ENCODE measurements around the gene TADA1.

TADA1 gene

DNA sequence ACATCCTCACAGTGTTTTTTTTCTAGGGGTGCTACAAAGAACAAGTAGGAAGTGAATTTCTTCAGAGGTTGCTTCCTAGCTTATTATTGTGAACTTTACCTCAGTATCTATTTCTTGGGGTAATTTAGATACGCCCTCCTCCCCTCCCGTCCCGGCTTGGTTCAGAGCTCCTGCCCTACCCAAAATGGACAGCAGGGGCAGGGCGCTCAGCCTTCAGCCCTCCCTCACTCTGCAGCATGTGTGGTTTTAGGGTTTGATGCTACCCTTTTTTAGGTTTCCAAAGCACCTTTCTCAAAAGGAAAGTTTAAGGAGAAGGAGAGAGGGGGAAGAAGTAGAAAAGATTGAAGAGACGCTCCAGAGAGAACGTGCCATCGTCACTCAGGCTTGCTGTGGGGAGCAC is 53.7 kb downstream of the TADA1 start:
- Histone ChIP-seq H3K27ac (ENCODE audit: low read length) (no peak overlapping the region), H3K79me2 (ENCODE audit: low read length) (no peaks in the 10 kb centered on the region), H3K36me3 (replicated peaks; ENCODE audit: low read depth, low read length) (no peaks in the 10 kb centered on the region), H3K4me3 (ENCODE audit: low read length) (no peak overlapping the region), H2AFZ (ENCODE audit: low read depth, low read length) (no peak overlapping the region), H3K4me1 (ENCODE audit: low read length) (no peaks in the 10 kb centered on the region), H3K27me3 (ENCODE audit: low read depth, low read length) (no peaks in the 10 kb centered on the region), H4K20me1 (ENCODE audit: insufficient read depth, low read length) (no peaks in the 10 kb centered on the region), H3K9me3 (ENCODE audit: insufficient read depth, low read length) (no peaks in the 10 kb centered on the region), H3K4me2 (ENCODE audit: low read length) (no peak overlapping the region), H3K9ac (ENCODE audit: low read length) (no peak overlapping the region)
- TF ChIP-seq, protein P1, sequence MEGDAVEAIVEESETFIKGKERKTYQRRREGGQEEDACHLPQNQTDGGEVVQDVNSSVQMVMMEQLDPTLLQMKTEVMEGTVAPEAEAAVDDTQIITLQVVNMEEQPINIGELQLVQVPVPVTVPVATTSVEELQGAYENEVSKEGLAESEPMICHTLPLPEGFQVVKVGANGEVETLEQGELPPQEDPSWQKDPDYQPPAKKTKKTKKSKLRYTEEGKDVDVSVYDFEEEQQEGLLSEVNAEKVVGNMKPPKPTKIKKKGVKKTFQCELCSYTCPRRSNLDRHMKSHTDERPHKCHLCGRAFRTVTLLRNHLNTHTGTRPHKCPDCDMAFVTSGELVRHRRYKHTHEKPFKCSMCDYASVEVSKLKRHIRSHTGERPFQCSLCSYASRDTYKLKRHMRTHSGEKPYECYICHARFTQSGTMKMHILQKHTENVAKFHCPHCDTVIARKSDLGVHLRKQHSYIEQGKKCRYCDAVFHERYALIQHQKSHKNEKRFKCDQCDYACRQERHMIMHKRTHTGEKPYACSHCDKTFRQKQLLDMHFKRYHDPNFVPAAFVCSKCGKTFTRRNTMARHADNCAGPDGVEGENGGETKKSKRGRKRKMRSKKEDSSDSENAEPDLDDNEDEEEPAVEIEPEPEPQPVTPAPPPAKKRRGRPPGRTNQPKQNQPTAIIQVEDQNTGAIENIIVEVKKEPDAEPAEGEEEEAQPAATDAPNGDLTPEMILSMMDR (IDR thresholded peaks at IDR 0.05; ENCODE audit: low read depth, low read length), result 0 out of 2 replicates have a peak, but pooled peaks have one; percentile 9
- no peak for TF ChIP-seq EZH2phosphoT487 (IDR thresholded peaks at IDR 0.05; ENCODE audit: low read depth)

DNA sequence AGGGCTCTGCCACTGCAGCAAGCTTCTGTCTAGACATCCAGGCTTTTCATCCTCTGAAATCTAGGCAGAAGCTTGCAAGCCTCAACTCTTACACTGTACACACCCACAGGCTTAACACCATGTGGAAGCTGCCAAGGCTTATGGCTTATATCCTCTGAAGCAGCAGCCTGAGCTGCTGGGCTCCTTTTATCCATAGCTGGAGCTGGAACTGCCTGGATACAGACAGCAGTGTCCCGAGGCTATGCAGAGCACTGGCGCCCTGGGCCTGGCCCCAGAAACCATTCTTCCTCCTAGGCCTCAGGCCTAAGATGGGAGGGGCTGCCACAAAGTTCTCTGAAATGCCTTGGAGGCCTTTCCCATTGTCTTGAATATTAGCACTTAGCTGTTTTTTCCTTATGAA is 56.1 kb downstream of the TADA1 start:
- Histone ChIP-seq H3K4me1 (ENCODE audit: low read length) (no peaks in the 10 kb centered on the region), H3K27ac (ENCODE audit: low read length) (no peak overlapping the region)

DNA sequence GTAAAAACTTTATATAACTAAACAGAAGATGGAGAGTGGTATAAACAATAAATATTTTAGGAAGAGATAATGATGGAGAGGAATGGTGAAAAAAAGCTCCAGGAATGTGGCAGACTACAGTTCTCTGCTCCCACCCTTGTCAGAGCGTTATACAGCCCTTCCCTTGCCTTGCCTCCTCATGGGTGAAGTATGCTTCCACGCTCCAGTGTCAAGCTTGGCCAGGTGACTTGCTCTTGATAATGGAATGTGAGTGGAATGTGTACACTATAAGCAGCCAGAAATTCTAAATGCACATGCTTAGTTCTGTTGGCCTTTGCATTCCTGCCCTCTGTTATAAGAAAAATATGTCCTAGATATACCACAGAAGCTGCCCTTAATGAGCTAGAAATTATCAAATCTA is 61.5 kb downstream of the TADA1 start:
- H4K20me1 ChIP-seq (ENCODE audit: insufficient read depth, low read length), result no peaks in the 10 kb centered on the region

More for the DNA sequence above, 56.1 kb downstream of the TADA1 start:
- TF ChIP-seq, protein P1 (IDR thresholded peaks at IDR 0.05; ENCODE audit: low read depth, low read length), result no peak
- no peak for TF ChIP-seq EZH2phosphoT487 (IDR thresholded peaks at IDR 0.05; ENCODE audit: low read depth)
- Histone ChIP-seq H3K27me3 (ENCODE audit: low read depth, low read length) (0 out of 2 replicates have a peak, but pooled peaks cover 1% of the 10 kb centered on the region), H3K79me2 (ENCODE audit: low read length) (no peaks in the 10 kb centered on the region), H3K4me3 (ENCODE audit: low read length) (no peak overlapping the region), H4K20me1 (ENCODE audit: insufficient read depth, low read length) (no peaks in the 10 kb centered on the region), H3K4me2 (ENCODE audit: low read length) (no peak overlapping the region), H3K9me3 (ENCODE audit: insufficient read depth, low read length) (no peaks in the 10 kb centered on the region), H3K9ac (ENCODE audit: low read length) (no peak overlapping the region), H3K36me3 (replicated peaks; ENCODE audit: low read depth, low read length) (no peaks in the 10 kb centered on the region), H2AFZ (ENCODE audit: low read depth, low read length) (no peak overlapping the region)

DNA sequence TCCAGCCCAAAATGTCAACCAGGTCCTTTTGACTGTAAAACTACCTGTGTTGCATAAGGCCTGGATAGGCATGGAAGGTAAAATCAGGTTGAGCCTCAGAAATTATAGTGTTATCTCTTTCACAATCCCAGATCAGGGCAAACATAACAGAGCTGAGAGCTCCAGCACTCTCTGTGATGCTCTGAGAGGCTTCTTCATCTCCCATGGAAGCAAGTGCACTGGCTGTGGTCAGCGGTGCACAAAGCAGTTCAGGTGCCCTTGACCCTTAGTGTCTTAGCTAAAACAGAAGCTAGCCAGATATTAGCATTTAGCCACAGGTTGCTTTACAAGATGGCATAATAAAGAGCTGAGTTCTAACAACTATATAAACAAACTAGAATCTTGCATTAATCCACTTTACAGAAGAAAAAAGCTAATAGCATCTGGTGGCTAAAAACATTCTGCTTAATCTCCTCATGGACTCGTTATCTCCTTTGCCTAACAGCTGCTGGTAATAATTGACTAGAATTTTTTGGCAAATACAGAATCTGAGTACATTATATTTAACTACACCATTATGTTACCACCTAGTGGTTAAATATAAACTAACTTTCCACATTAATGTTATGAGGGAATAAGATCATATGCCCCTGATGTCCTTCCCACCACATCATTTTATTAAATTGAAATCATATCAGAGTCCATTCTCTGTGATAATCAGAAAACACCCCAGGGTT is 62.4 kb downstream of the TADA1 start:
- Histone ChIP-seq H3K4me2 (ENCODE audit: low read length) (no peak overlapping the region), H4K20me1 (ENCODE audit: insufficient read depth, low read length) (no peaks in the 10 kb centered on the region), H3K4me1 (ENCODE audit: low read length) (no peaks in the 10 kb centered on the region), H3K27ac (ENCODE audit: low read length) (no peak overlapping the region), H3K36me3 (replicated peaks; ENCODE audit: low read depth, low read length) (no peaks in the 10 kb centered on the region), H3K9me3 (ENCODE audit: insufficient read depth, low read length) (no peaks in the 10 kb centered on the region), H2AFZ (ENCODE audit: low read depth, low read length) (no peak overlapping the region), H3K79me2 (ENCODE audit: low read length) (no peaks in the 10 kb centered on the region), H3K27me3 (ENCODE audit: low read depth, low read length) (0 out of 2 replicates have a peak, but pooled peaks cover 4% of the 10 kb centered on the region), H3K9ac (ENCODE audit: low read length) (no peak overlapping the region), H3K4me3 (ENCODE audit: low read length) (no peak overlapping the region)
- TF ChIP-seq EZH2phosphoT487 (IDR thresholded peaks at IDR 0.05; ENCODE audit: low read depth), result no peak
- TF ChIP-seq, protein P1 (IDR thresholded peaks at IDR 0.05; ENCODE audit: low read depth, low read length), result peak; percentile 23

More for the DNA sequence above, 61.5 kb downstream of the TADA1 start:
- Histone ChIP-seq H3K27ac (ENCODE audit: low read length) (no peak overlapping the region), H3K9ac (ENCODE audit: low read length) (no peak overlapping the region), H3K9me3 (ENCODE audit: insufficient read depth, low read length) (no peaks in the 10 kb centered on the region), H3K4me1 (ENCODE audit: low read length) (no peaks in the 10 kb centered on the region), H3K79me2 (ENCODE audit: low read length) (no peaks in the 10 kb centered on the region), H3K4me2 (ENCODE audit: low read length) (no peak overlapping the region), H3K36me3 (replicated peaks; ENCODE audit: low read depth, low read length) (no peaks in the 10 kb centered on the region), H3K27me3 (ENCODE audit: low read depth, low read length) (0 out of 2 replicates have a peak, but pooled peaks cover 4% of the 10 kb centered on the region), H3K4me3 (ENCODE audit: low read length) (no peak overlapping the region), H2AFZ (ENCODE audit: low read depth, low read length) (no peak overlapping the region)
- TF ChIP-seq, protein P1 (IDR thresholded peaks at IDR 0.05; ENCODE audit: low read depth, low read length), result no peak

Data from OCI-LY3 (cell line).